Sigmoid colon (tissue), 7 donors: ENCODE measurements around the gene IFT43. TPM values are rescaled to one million over a fixed set of nuclear protein-coding genes. Genes with fewer than 3 reads are reported as not detected.

Source experiments
- DNase-seq: peaks from one replicate; pipeline ENCODE4 v3.0.0-alpha.2; 2019
- H3K27ac ChIP-seq, 4 donors: fragments of 200-600 bp; sonication (generic); one replicate each; pipeline ENCODE4 v1.5.1; 2016 to 2019; ENCODE audit warnings: mild to moderate bottlenecking in 1 of 4
- H3K27me3 ChIP-seq, 3 donors: fragments of 200-600 bp; sonication (generic); one replicate each; pipeline ENCODE4 v1.5.1; 2019; ENCODE audit warnings: mild to moderate bottlenecking in 1 of 3
- H3K36me3 ChIP-seq, 4 donors: fragments of 200-600 bp; sonication (generic); one replicate each; pipeline ENCODE4 v1.5.1; 2016 to 2019
- H3K4me1 ChIP-seq, 4 donors: fragments of 200-600 bp; sonication (generic); one replicate each; pipeline ENCODE4 v1.5.1; 2017 to 2019
- H3K4me3 ChIP-seq, 4 donors: fragments of 200-600 bp; sonication (generic); one replicate each; pipeline ENCODE4 v1.5.1; 2017 to 2019; ENCODE audit warnings: mild to moderate bottlenecking in 2 of 4, moderate library complexity in 1 of 4
- H3K9me3 ChIP-seq, 4 donors: fragments of 200-600 bp in 3 of 4; sonication (generic) in 3 of 4; one replicate each; pipeline versions ENCODE4 v1.5.1 to v1.6.1; 2013 to 2019
- CTCF ChIP-seq, 4 experiments: fragments of 450-650 bp in 3 of 4; fragments of 200-600 bp in 1 of 4; IDR thresholded peaks; one replicate each; pipeline ENCODE4 v1.5.1; 2016 to 2019; ENCODE audit warnings: antibody characterized with exemption in 4 of 4, mild to moderate bottlenecking in 3 of 4, moderate library complexity in 2 of 4
- EP300 ChIP-seq, 4 donors: sonication (generic); formaldehyde crosslinking; IDR thresholded peaks; one replicate each; pipeline ENCODE4 v1.6.1; 2017; ENCODE audit warnings: antibody characterized with exemption in 4 of 4
- POLR2A ChIP-seq, 2 donors: fragments of 450-650 bp; IDR thresholded peaks; one replicate each; pipeline ENCODE4 v1.6.1; 2016; ENCODE audit warnings: antibody characterized with exemption in 2 of 2, mild to moderate bottlenecking in 2 of 2, moderate library complexity in 2 of 2
- POLR2AphosphoS5 ChIP-seq, 4 donors: sonication (generic); formaldehyde crosslinking; IDR thresholded peaks; one replicate each; pipeline ENCODE4 v1.6.1; 2017; ENCODE audit warnings: antibody characterized with exemption in 4 of 4
- WGBS, 2 donors: extraction: QIAGEN DNeasy Blood & Tissue Kit; methylation state at CpG; one replicate each; pipeline ENCODE4 v1.1.7; 2013; 5-methylcytosine and 5-hydroxymethylcytosine counted together
- intact Hi-C: fragments of 100-400 bp; cut with DNase I; formaldehyde crosslinking; loops from one replicate; pipeline ENCODE4 v1.15.1; 2023
- polyA plus RNA-seq, 3 donors: library from polyadenylated mRNA; stranded (reverse); fragments of 200-250 nt; gene quantifications; one replicate each; pipeline ENCODE4 v1.2.3, GENCODE V29; 2013
- total RNA-seq, 4 donors: library from RNA; depleted of rRNA; stranded (reverse); fragments of >200 nt; gene quantifications; one replicate each; pipeline ENCODE4 v1.1.0, GENCODE V29; 2016
- donor health status: healthy with polysubstance abuse.
- donor health status: Bipolar disorder and iron deficiency.
- donor health status: healthy.

The IFT43 gene
- total and polyA plus RNA-seq, 7 donors = 31.4 to 63.7 (median 42.8) TPM

DNA sequence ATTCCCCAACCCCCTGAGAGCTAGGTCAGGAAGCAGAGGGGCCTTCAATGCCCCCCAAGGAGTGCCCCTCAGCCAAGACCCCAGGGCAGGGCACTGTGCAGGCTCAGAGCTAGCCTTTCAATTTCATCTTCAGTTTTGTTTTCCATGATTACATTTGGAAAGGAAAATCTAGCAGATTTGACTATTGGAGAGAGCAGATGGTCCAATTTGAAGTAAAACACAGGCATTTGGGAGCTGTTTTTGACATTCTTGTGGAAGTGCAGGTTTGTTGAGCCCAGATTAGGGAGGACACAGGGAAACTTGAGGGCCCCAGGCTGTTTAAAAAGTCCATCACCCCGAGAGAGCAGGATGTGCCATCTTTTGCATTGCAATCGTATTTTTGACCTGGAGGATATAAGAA is 107.5 kb downstream of the IFT43 start:
- TF ChIP-seq POLR2AphosphoS5 (IDR thresholded peaks at IDR 0.05) = no peak
- TF ChIP-seq CTCF (IDR thresholded peaks at IDR 0.05) = no peak
- no peak for TF ChIP-seq EP300 (IDR thresholded peaks at IDR 0.05)
- TF ChIP-seq POLR2A (IDR thresholded peaks at IDR 0.05) = no peak
- no peak overlapping the region for H3K27ac ChIP-seq
- no peaks in the 10 kb centered on the region for H3K4me1 ChIP-seq
- H3K27me3 ChIP-seq = no peaks in the 10 kb centered on the region
- intact Hi-C loops = no loop called here
- DNase-seq = no peak
- no peak overlapping the region for H3K4me3 ChIP-seq
- WGBS, 2 donors = 74 to 82% methylated on average over 2 of the region's 2 CpGs
- H3K9me3 ChIP-seq = no peaks in the 10 kb centered on the region
- no peaks in the 10 kb centered on the region for H3K36me3 ChIP-seq

DNA sequence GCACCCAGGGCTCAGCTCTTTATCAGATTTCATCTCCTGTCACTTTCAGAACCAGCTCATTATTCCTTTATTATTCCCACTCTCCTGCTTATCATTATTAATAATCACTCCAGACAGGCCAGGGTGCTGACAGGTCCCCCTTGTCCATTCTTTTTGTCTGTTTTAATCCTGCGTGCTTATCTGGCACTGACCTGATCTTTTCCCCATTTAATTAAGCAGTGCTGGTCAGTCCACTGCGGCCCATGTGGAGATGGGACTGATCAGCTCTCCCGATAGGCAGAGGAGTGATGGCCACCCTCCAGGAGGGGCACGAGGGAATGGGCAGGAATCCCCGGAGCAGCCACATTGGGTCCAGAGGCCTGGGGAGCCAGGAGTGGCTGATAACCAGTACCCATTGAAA is 110.7 kb downstream of the IFT43 start:
- Histone ChIP-seq H3K27me3 (no peaks in the 10 kb centered on the region), H3K36me3 (no peaks in the 10 kb centered on the region), H3K4me1 (peaks cover 0 to 15% (median 14%) of the 10 kb centered on the region in 4 donors), H3K9me3 (no peaks in the 10 kb centered on the region), H3K4me3 (no peak overlapping the region), H3K27ac (no peak overlapping the region)
- WGBS, 2 donors = 89 to 90% methylated on average over 5 of the region's 5 CpGs
- intact Hi-C loops = no loop called here
- TF ChIP-seq POLR2A (IDR thresholded peaks at IDR 0.05) (no peak), POLR2AphosphoS5 (IDR thresholded peaks at IDR 0.05) (no peak), CTCF (IDR thresholded peaks at IDR 0.05) (no peak), EP300 (IDR thresholded peaks at IDR 0.05) (no peak)
- DNase-seq = no peak

DNA sequence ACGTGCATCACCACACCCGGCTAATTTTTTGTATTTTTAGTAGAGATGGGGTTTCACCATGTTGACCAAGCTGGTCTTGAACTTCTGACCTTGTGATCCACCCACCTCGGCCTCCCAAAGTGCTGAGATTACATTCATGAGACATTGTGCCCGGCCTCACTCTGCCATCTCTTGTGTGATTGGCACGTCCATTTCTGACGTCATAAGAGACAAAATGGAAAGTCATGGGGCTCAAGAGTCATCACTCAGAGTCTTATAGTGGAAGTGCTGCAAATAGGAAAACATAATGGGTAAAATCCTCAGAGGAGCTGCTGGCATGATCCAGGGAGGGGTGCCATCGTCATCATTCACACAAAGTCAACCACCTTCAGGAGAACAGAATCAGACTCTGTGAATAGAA is 112.0 kb downstream of the IFT43 start:
- H3K4me3 ChIP-seq = no peak overlapping the region
- no peaks in the 10 kb centered on the region for H3K27me3 ChIP-seq
- TF ChIP-seq EP300 (IDR thresholded peaks at IDR 0.05) (no peak), POLR2A (IDR thresholded peaks at IDR 0.05) (no peak), POLR2AphosphoS5 (IDR thresholded peaks at IDR 0.05) (no peak), CTCF (IDR thresholded peaks at IDR 0.05) (no peak)
- intact Hi-C loops = no loop called here
- 79 to 92% methylated on average over 7 of the region's 7 CpGs for WGBS, 2 donors
- no peak for DNase-seq
- H3K9me3 ChIP-seq = no peaks in the 10 kb centered on the region
- H3K36me3 ChIP-seq = no peaks in the 10 kb centered on the region
- H3K27ac ChIP-seq = no peak overlapping the region
- peaks cover 0 to 27% (median 27%) of the 10 kb centered on the region in 4 donors for H3K4me1 ChIP-seq

DNA sequence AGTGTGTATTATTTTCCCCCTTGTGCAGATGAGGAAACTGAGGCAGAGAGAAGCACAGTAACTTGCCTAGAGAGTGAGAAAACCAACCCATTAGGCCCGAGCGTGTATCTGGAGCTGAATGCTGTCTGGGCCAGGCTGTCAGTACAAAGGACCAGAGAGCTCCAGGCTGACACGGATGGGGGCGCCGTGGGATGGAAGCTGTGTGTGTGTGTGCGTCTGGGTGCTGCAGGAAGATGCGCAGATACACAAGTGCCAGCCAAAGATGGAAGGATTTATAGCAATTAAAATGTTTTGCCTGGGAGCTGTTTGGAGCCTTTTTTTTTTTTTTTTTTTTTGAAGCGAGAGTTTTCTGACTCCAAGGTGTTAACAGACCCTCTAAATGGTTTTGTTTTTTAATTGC is 112.5 kb downstream of the IFT43 start:
- no peak for TF ChIP-seq EP300 (IDR thresholded peaks at IDR 0.05)
- TF ChIP-seq CTCF (IDR thresholded peaks at IDR 0.05) = no peak
- TF ChIP-seq POLR2AphosphoS5 (IDR thresholded peaks at IDR 0.05) = no peak
- no peak for TF ChIP-seq POLR2A (IDR thresholded peaks at IDR 0.05)
- 89 to 91% methylated on average over 8 of the region's 8 CpGs for WGBS, 2 donors
- no peaks in the 10 kb centered on the region for H3K9me3 ChIP-seq
- intact Hi-C loops = no loop called here
- H3K4me1 ChIP-seq = peaks cover 0 to 32% (median 32%) of the 10 kb centered on the region in 4 donors
- H3K4me3 ChIP-seq = no peak overlapping the region
- H3K36me3 ChIP-seq = no peaks in the 10 kb centered on the region
- H3K27me3 ChIP-seq = no peaks in the 10 kb centered on the region
- H3K27ac ChIP-seq = peak overlapping the region in 1 of 4 donors; percentile 81
- no peak for DNase-seq
